Gastroesophageal sphincter (tissue), 3 donors: Measurements from ENCODE around the gene VPS39.

Experiments
- CTCF ChIP-seq, 4 experiments: fragments of 200-600 bp in 2 of 4; fragments of 450-650 bp in 2 of 4; sonication (generic) in 1 of 4; IDR thresholded peaks; one replicate each; pipeline ENCODE4 v1.5.1; 2017 to 2019; ENCODE audit warnings: antibody characterized with exemption in 4 of 4, mild to moderate bottlenecking in 2 of 4, moderate library complexity in 2 of 4
- EP300 ChIP-seq: sonication (generic); formaldehyde crosslinking; IDR thresholded peaks from one replicate; pipeline ENCODE4 v1.6.1; 2017; ENCODE audit warnings: antibody characterized with exemption, mild to moderate bottlenecking
- POLR2A ChIP-seq, 2 donors: fragments of 450-650 bp; IDR thresholded peaks; one replicate each; pipeline ENCODE4 v1.6.1; 2017; ENCODE audit warnings: antibody characterized with exemption in 2 of 2, mild to moderate bottlenecking in 2 of 2, moderate library complexity in 1 of 2
- POLR2AphosphoS5 ChIP-seq: sonication (generic); formaldehyde crosslinking; IDR thresholded peaks from one replicate; pipeline ENCODE4 v1.6.1; 2017; ENCODE audit warnings: antibody characterized with exemption

GRCh38 chr15:42133356-42133755, 74.7 kb downstream of the VPS39 start:
- no peak for TF ChIP-seq CTCF (IDR thresholded peaks at IDR 0.05)
- no peak for TF ChIP-seq EP300
- TF ChIP-seq POLR2A (IDR thresholded peaks at IDR 0.05) = no peak
- TF ChIP-seq POLR2AphosphoS5 = no peak
